GM23338 (cell line): ENCODE results near the gene TTC39A. TPM values are rescaled to one million over a fixed set of nuclear protein-coding genes. Genes with fewer than 3 reads are reported as not detected.

ENCODE experiments used
- ATAC-seq: fragments of 200-7000 bp; cut with Tn5 transposase; 3 replicates; pipeline ENCODE4 v1.9.1; 2020
- DNase-seq: peaks from one replicate; pipeline ENCODE4 v3.0.0-alpha.2; 2015; ENCODE audit warnings: low spot score
- H2AFZ ChIP-seq: fragments of 200-600 bp; sonication (generic); 2 replicates; pipeline ENCODE4 v1.8.0; 2016; ENCODE audit warnings: antibody characterized with exemption, mild to moderate bottlenecking, moderate library complexity
- H3F3A ChIP-seq: fragments of 200-600 bp; sonication (generic); replicated peaks from 2 replicates; pipeline ENCODE4 v1.8.0; 2017; ENCODE audit warnings: antibody characterized with exemption, mixed run types, low read depth
- H3K27ac ChIP-seq: fragments of 200-600 bp; sonication (generic); 2 replicates; pipeline ENCODE4 v1.6.1; 2016; ENCODE audit warnings: low read depth
- H3K27me3 ChIP-seq: fragments of 200-600 bp; sonication (generic); 2 replicates; pipeline ENCODE4 v1.8.0; 2016; ENCODE audit warnings: mild to moderate bottlenecking, mixed run types, moderate library complexity; ENCODE audit not compliant: insufficient read depth
- H3K36me3 ChIP-seq: fragments of 200-600 bp; sonication (generic); 2 replicates; pipeline ENCODE4 v1.8.0; 2016; ENCODE audit warnings: mild to moderate bottlenecking; ENCODE audit not compliant: insufficient read depth
- H3K4me1 ChIP-seq: fragments of 200-600 bp; sonication (generic); 2 replicates; pipeline ENCODE4 v1.8.0; 2016; ENCODE audit warnings: mild to moderate bottlenecking, moderate library complexity; ENCODE audit not compliant: insufficient read depth
- H3K4me2 ChIP-seq: fragments of 200-600 bp; sonication (generic); 2 replicates; pipeline ENCODE4 v1.7.1; 2017; ENCODE audit warnings: mixed run types
- H3K4me3 ChIP-seq: fragments of 200-600 bp; sonication (generic); 2 replicates; pipeline ENCODE4 v1.6.1; 2016; ENCODE audit warnings: mixed run types
- H3K79me2 ChIP-seq: fragments of 200-600 bp; sonication (generic); replicated peaks from 2 replicates; pipeline ENCODE4 v1.8.0; 2017; ENCODE audit warnings: mild to moderate bottlenecking; ENCODE audit not compliant: insufficient read depth
- H3K9me2 ChIP-seq: fragments of 200-600 bp; sonication (generic); 2 replicates; pipeline ENCODE4 v1.8.0; 2017; ENCODE audit not compliant: insufficient read depth
- H4K20me1 ChIP-seq: fragments of 200-600 bp; sonication (generic); replicated peaks from 2 replicates; pipeline ENCODE4 v1.8.0; 2017; ENCODE audit warnings: mild to moderate bottlenecking; ENCODE audit not compliant: insufficient read depth
- H3K27ac Mint-ChIP-seq: 2 replicates; pipeline ENCODE4 v1.8.0; 2020; ENCODE audit warnings: inconsistent platforms, mild to moderate bottlenecking, moderate library complexity, mixed read lengths
- H3K27me3 Mint-ChIP-seq: 3 replicates; pipeline ENCODE4 v1.8.0; 2022; ENCODE audit warnings: low read depth, mild to moderate bottlenecking, moderate library complexity, mixed read lengths, inconsistent platforms; ENCODE audit not compliant: insufficient read depth, poor library complexity
- H3K36me3 Mint-ChIP-seq: 3 replicates; pipeline ENCODE4 v1.8.0; 2021; ENCODE audit warnings: low read depth, mild to moderate bottlenecking, inconsistent platforms, moderate library complexity, mixed read lengths
- H3K4me1 Mint-ChIP-seq: 3 replicates; pipeline ENCODE4 v1.8.0; 2020; ENCODE audit warnings: mild to moderate bottlenecking, inconsistent platforms, mixed read lengths
- H3K4me3 Mint-ChIP-seq: 3 replicates; pipeline ENCODE4 v1.8.0; 2021; ENCODE audit warnings: moderate library complexity, mild to moderate bottlenecking, inconsistent platforms, mixed read lengths
- H3K9me3 Mint-ChIP-seq: 3 replicates; pipeline ENCODE4 v1.8.0; 2020; ENCODE audit warnings: moderate library complexity, mild to moderate bottlenecking, inconsistent platforms, mixed read lengths
- CREB1 ChIP-seq: fragments of 250-450 bp; sonication (Bioruptor Pico); IDR thresholded peaks from 2 replicates; pipeline ENCODE4 v1.5.0; 2020; ENCODE audit warnings: low read depth, mild to moderate bottlenecking, moderate library complexity
- EZH2 ChIP-seq: fragments of 200-600 bp; sonication (generic); IDR thresholded peaks from one replicate; pipeline ENCODE4 v1.8.0; 2017; ENCODE audit warnings: antibody characterized with exemption, mild to moderate bottlenecking, low read depth; ENCODE audit not compliant: unreplicated experiment
- EZH2phosphoT487 ChIP-seq: fragments of 200-600 bp; sonication (generic); IDR thresholded peaks from one replicate; pipeline ENCODE4 v1.8.1; 2018; ENCODE audit warnings: antibody characterized with exemption; ENCODE audit not compliant: unreplicated experiment
- JUNB ChIP-seq: IDR thresholded peaks from one replicate; pipeline ENCODE4 v1.6.1; 2016; ENCODE audit warnings: antibody characterized with exemption; ENCODE audit not compliant: unreplicated experiment
- NANOG ChIP-seq: IDR thresholded peaks from 2 replicates; pipeline ENCODE4 v1.6.1; 2016; ENCODE audit warnings: antibody characterized with exemption, borderline replicate concordance
- POLR2AphosphoS5 ChIP-seq: IDR thresholded peaks from 2 replicates; pipeline ENCODE4 v1.6.1; 2016; ENCODE audit warnings: antibody characterized with exemption, low read depth
- STAT1 ChIP-seq: IDR thresholded peaks from one replicate; pipeline ENCODE4 v1.6.1; 2016; ENCODE audit warnings: antibody characterized with exemption; ENCODE audit not compliant: unreplicated experiment
- ZNF114 ChIP-seq: fragments of 250-450 bp; sonication (Bioruptor Pico); IDR thresholded peaks from 2 replicates; pipeline ENCODE4 v1.5.0; 2020; ENCODE audit warnings: mild to moderate bottlenecking, moderate library complexity
- ZNF331 ChIP-seq: fragments of 250-450 bp; sonication (Bioruptor Pico); IDR thresholded peaks from 2 replicates; pipeline ENCODE4 v1.5.0; 2020; ENCODE audit warnings: low read depth, mild to moderate bottlenecking, moderate library complexity
- polyA plus RNA-seq: library from polyadenylated mRNA; unstranded; fragments of >200 nt; fragmentation: Nextera tagmentation; extraction: Ambion mirVana; gene quantifications from 2 replicates; pipeline ENCODE4 v1.2.1, GENCODE V29; 2016
- total RNA-seq: library from RNA; depleted of rRNA; stranded (reverse); fragments of >200 nt; shearing (Covaris generic); gene quantifications from 2 replicates; pipeline ENCODE4 v1.2.3, GENCODE V29; 2014
- TF ChIP-seq, protein P1 (sequence below), 2 experiments: fragments of 200-600 bp in 1 of 2; sonication (generic) in 1 of 2; conservative IDR thresholded peaks; 2 replicates each; pipeline versions ENCODE4 v1.5.1 to v1.6.1; 2016 to 2017; ENCODE audit warnings: antibody characterized with exemption in 2 of 2, low read depth in 2 of 2, mild to moderate bottlenecking in 2 of 2, moderate library complexity in 1 of 2
- TF ChIP-seq, protein P2 (sequence below): IDR thresholded peaks from one replicate; pipeline ENCODE4 v1.6.1; 2018; ENCODE audit warnings: antibody characterized with exemption; ENCODE audit not compliant: unreplicated experiment
- TF ChIP-seq, protein P3 (sequence below): IDR thresholded peaks from 2 replicates; pipeline ENCODE4 v1.6.1; 2016; ENCODE audit warnings: antibody characterized with exemption
- TF ChIP-seq, protein P4 (sequence below): fragments of 250-450 bp; sonication (Bioruptor Pico); IDR thresholded peaks from 2 replicates; pipeline ENCODE4 v1.5.0; 2020; ENCODE audit warnings: mild to moderate bottlenecking, moderate library complexity

The TTC39A gene
- total and polyA plus RNA-seq, 2 experiments from 2014 or later, result 2.3 to 7.1 TPM

DNA sequence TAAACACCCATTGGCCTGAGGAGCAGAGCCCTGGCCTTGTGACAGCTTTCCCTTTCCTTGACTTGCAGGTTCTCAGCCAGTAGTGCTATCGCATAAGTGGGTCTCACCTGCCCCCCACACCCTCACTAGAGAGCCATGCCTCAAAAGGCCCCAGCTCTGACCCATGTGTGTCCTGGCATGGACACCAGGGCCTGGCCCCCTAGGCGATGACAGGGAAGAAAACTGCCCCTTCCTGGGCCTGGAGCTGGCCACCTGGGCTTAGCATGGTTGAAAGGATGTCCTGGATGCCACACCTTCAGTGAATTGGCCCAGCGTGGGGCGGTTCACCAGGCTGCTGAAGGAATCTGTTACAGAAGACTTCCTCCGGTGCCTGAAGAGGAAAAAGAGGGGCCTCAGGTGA, 18.5 kb downstream of the TTC39A start:
- TF ChIP-seq EZH2phosphoT487, result no peak
- no peak for TF ChIP-seq EZH2
- TF ChIP-seq, protein P1, sequence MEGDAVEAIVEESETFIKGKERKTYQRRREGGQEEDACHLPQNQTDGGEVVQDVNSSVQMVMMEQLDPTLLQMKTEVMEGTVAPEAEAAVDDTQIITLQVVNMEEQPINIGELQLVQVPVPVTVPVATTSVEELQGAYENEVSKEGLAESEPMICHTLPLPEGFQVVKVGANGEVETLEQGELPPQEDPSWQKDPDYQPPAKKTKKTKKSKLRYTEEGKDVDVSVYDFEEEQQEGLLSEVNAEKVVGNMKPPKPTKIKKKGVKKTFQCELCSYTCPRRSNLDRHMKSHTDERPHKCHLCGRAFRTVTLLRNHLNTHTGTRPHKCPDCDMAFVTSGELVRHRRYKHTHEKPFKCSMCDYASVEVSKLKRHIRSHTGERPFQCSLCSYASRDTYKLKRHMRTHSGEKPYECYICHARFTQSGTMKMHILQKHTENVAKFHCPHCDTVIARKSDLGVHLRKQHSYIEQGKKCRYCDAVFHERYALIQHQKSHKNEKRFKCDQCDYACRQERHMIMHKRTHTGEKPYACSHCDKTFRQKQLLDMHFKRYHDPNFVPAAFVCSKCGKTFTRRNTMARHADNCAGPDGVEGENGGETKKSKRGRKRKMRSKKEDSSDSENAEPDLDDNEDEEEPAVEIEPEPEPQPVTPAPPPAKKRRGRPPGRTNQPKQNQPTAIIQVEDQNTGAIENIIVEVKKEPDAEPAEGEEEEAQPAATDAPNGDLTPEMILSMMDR (conservative IDR thresholded peaks at IDR 0.05; ENCODE audit: low read depth in 2 of 2), result no peak
- TF ChIP-seq POLR2AphosphoS5, result no peak
- TF ChIP-seq STAT1, result no peak
- TF ChIP-seq ZNF331 (CRISPR knock-in tag), result no peak
- no peak for TF ChIP-seq NANOG
- TF ChIP-seq ZNF114 (CRISPR knock-in tag), result no peak
- TF ChIP-seq JUNB, result no peak
- TF ChIP-seq, protein P2, sequence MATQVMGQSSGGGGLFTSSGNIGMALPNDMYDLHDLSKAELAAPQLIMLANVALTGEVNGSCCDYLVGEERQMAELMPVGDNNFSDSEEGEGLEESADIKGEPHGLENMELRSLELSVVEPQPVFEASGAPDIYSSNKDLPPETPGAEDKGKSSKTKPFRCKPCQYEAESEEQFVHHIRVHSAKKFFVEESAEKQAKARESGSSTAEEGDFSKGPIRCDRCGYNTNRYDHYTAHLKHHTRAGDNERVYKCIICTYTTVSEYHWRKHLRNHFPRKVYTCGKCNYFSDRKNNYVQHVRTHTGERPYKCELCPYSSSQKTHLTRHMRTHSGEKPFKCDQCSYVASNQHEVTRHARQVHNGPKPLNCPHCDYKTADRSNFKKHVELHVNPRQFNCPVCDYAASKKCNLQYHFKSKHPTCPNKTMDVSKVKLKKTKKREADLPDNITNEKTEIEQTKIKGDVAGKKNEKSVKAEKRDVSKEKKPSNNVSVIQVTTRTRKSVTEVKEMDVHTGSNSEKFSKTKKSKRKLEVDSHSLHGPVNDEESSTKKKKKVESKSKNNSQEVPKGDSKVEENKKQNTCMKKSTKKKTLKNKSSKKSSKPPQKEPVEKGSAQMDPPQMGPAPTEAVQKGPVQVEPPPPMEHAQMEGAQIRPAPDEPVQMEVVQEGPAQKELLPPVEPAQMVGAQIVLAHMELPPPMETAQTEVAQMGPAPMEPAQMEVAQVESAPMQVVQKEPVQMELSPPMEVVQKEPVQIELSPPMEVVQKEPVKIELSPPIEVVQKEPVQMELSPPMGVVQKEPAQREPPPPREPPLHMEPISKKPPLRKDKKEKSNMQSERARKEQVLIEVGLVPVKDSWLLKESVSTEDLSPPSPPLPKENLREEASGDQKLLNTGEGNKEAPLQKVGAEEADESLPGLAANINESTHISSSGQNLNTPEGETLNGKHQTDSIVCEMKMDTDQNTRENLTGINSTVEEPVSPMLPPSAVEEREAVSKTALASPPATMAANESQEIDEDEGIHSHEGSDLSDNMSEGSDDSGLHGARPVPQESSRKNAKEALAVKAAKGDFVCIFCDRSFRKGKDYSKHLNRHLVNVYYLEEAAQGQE, result no peak
- TF ChIP-seq, protein P3, sequence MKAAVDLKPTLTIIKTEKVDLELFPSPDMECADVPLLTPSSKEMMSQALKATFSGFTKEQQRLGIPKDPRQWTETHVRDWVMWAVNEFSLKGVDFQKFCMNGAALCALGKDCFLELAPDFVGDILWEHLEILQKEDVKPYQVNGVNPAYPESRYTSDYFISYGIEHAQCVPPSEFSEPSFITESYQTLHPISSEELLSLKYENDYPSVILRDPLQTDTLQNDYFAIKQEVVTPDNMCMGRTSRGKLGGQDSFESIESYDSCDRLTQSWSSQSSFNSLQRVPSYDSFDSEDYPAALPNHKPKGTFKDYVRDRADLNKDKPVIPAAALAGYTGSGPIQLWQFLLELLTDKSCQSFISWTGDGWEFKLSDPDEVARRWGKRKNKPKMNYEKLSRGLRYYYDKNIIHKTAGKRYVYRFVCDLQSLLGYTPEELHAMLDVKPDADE, result no peak
- TF ChIP-seq, protein P4, sequence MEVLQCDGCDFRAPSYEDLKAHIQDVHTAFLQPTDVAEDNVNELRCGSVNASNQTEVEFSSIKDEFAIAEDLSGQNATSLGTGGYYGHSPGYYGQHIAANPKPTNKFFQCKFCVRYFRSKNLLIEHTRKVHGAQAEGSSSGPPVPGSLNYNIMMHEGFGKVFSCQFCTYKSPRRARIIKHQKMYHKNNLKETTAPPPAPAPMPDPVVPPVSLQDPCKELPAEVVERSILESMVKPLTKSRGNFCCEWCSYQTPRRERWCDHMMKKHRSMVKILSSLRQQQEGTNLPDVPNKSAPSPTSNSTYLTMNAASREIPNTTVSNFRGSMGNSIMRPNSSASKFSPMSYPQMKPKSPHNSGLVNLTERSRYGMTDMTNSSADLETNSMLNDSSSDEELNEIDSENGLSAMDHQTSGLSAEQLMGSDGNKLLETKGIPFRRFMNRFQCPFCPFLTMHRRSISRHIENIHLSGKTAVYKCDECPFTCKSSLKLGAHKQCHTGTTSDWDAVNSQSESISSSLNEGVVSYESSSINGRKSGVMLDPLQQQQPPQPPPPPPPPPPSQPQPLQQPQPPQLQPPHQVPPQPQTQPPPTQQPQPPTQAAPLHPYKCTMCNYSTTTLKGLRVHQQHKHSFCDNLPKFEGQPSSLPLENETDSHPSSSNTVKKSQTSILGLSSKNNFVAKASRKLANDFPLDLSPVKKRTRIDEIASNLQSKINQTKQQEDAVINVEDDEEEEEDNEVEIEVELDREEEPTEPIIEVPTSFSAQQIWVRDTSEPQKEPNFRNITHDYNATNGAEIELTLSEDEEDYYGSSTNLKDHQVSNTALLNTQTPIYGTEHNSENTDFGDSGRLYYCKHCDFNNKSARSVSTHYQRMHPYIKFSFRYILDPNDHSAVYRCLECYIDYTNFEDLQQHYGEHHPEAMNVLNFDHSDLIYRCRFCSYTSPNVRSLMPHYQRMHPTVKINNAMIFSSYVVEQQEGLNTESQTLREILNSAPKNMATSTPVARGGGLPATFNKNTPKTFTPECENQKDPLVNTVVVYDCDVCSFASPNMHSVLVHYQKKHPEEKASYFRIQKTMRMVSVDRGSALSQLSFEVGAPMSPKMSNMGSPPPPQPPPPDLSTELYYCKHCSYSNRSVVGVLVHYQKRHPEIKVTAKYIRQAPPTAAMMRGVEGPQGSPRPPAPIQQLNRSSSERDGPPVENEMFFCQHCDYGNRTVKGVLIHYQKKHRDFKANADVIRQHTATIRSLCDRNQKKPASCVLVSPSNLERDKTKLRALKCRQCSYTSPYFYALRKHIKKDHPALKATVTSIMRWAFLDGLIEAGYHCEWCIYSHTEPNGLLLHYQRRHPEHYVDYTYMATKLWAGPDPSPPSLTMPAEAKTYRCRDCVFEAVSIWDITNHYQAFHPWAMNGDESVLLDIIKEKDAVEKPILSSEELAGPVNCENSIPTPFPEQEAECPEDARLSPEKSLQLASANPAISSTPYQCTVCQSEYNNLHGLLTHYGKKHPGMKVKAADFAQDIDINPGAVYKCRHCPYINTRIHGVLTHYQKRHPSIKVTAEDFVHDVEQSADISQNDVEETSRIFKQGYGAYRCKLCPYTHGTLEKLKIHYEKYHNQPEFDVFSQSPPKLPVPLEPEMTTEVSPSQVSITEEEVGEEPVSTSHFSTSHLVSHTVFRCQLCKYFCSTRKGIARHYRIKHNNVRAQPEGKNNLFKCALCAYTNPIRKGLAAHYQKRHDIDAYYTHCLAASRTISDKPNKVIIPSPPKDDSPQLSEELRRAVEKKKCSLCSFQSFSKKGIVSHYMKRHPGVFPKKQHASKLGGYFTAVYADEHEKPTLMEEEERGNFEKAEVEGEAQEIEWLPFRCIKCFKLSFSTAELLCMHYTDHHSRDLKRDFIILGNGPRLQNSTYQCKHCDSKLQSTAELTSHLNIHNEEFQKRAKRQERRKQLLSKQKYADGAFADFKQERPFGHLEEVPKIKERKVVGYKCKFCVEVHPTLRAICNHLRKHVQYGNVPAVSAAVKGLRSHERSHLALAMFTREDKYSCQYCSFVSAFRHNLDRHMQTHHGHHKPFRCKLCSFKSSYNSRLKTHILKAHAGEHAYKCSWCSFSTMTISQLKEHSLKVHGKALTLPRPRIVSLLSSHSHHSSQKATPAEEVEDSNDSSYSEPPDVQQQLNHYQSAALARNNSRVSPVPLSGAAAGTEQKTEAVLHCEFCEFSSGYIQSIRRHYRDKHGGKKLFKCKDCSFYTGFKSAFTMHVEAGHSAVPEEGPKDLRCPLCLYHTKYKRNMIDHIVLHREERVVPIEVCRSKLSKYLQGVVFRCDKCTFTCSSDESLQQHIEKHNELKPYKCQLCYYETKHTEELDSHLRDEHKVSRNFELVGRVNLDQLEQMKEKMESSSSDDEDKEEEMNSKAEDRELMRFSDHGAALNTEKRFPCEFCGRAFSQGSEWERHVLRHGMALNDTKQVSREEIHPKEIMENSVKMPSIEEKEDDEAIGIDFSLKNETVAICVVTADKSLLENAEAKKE (CRISPR knock-in tag), result no peak
- no peak for TF ChIP-seq CREB1 (CRISPR knock-in tag)
- H3K9me2 ChIP-seq, result no peaks in the 10 kb centered on the region
- peaks cover 16% of the 10 kb centered on the region for H3K4me1 Mint-ChIP-seq
- H3K27ac ChIP-seq, result no peak overlapping the region
- ATAC-seq (no peak), DNase-seq (no peak)
- H3K4me2 ChIP-seq, result no peak overlapping the region
- H3K36me3 Mint-ChIP-seq, result no peaks in the 10 kb centered on the region
- no peaks in the 10 kb centered on the region; the same call in 2 of the 3 replicates for H3K9me3 Mint-ChIP-seq
- H3K27me3 ChIP-seq, result no peaks in the 10 kb centered on the region
- no peaks in the 10 kb centered on the region for H3F3A ChIP-seq
- no peak overlapping the region for H3K4me3 ChIP-seq
- peaks cover 13% of the 10 kb centered on the region for H3K27me3 Mint-ChIP-seq
- no peaks in the 10 kb centered on the region for H3K4me1 ChIP-seq
- no peaks in the 10 kb centered on the region for H3K79me2 ChIP-seq
- H2AFZ ChIP-seq, result no peak overlapping the region
- no peaks in the 10 kb centered on the region for H3K36me3 ChIP-seq
- no peak overlapping the region for H3K4me3 Mint-ChIP-seq
- H3K27ac Mint-ChIP-seq, result no peak overlapping the region
- no peaks in the 10 kb centered on the region for H4K20me1 ChIP-seq
